GM19023 (cell line): Measurements from ENCODE around the gene PHACTR2.
"Not testable (repeated sequence)": the region's sequence is repeated elsewhere in the genome, so short reads cannot be mapped to it uniquely, and the experiment has no call there.

ENCODE experiments used
- ATAC-seq: cut with Tn5 transposase; IDR thresholded peaks from one replicate; pipeline ENCODE4 v1.9.1; 2021; ENCODE audit warnings: mild to moderate bottlenecking, moderate library complexity; ENCODE audit not compliant: unreplicated experiment

The PHACTR2 gene

GRCh38 chr6:143738072-143738690 is 60.4 kb downstream of the PHACTR2 start:
- not testable (repeated sequence) for ATAC-seq

- ATAC-seq = no peak
Observed at GRCh38 chr6:143739341-143739851, 61.6 kb downstream of the PHACTR2 start.

GRCh38 chr6:143740213-143740612 is 62.4 kb downstream of the PHACTR2 start:
- no peak for ATAC-seq

- ATAC-seq = no peak
Observed at GRCh38 chr6:143741480-143741879, 63.7 kb downstream of the PHACTR2 start.

GRCh38 chr6:143742070-143742954 is 64.5 kb downstream of the PHACTR2 start:
- no peak for ATAC-seq

GRCh38 chr6:143742955-143743255 is 65.1 kb downstream of the PHACTR2 start:
- ATAC-seq = no peak

GRCh38 chr6:143743301-143744166 is 65.8 kb downstream of the PHACTR2 start:
- no peak for ATAC-seq

DNA sequence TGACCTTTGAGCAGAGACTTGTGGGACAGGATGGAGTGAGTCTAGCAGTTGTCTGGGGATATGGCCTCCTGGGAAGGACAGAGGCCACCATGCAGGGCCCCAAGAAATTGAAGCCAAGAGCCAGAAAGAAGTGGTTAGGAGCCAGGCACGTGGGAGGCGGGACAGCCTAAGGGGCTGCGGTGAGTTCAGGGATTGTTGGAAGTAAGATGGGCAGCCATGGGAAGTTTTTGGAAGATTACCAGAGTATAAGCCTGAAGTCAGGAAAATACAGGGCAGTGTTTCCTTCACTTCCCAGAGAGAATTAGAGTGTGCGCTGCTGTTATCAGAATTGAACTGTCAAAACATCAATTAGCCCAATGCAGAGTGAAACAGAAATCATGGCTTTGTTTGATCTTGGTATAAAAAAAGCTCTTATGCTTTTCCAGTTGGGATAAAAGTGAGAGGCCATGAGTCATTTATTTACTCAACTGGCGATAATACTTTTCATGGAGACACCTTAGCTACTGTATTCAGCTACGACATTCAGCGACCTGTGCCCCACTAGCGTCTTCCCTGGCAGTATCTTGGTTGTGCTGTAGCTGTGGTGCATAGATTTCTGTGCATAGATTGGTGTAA is 66.9 kb downstream of the PHACTR2 start:
- no peak for ATAC-seq

GRCh38 chr6:143745166-143746133 is 67.7 kb downstream of the PHACTR2 start:
- ATAC-seq = no peak

DNA sequence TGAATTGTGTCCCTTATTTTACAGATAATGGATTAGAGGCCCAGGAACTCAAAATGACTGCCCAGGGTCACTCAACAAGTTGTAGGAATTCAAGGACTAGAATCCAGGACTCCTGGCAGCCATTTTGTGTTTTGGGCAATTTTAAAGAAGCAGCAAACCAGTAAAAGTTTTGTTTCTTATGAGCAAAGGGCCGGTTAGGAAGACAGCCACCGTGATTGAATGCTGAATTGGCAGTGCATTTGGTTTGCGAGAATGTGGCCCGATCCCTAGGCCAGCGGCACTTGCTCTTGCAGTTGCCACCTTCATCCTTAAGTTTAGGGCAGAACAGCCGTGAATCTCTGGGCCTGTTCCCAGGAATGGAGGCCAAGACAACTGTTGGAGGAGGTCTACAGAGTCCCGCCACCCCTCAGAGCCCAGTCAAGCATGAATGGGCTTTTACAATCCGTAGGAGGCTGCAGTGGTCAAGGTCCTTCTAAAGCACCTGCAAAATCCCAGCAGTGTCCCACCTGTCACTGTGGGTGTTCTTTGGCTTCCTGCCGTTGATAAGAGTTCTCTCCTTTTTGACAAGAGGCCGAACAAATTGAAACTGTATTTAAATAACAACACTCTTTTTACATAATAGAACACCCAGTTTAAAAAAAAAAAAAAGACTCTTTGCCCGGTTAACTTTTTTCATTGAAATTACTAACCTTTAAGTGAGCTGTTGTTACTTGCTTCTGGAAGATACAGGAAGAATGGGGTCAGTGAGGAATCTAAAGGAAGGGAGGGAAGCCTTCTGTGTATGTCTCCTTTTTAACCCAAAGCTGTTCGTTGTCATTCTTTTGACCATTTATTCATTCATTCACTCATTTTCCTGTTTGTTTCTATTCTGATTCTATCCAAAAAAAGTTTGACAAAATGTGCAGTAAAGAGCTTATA is 68.7 kb downstream of the PHACTR2 start:
- ATAC-seq = no peak

DNA sequence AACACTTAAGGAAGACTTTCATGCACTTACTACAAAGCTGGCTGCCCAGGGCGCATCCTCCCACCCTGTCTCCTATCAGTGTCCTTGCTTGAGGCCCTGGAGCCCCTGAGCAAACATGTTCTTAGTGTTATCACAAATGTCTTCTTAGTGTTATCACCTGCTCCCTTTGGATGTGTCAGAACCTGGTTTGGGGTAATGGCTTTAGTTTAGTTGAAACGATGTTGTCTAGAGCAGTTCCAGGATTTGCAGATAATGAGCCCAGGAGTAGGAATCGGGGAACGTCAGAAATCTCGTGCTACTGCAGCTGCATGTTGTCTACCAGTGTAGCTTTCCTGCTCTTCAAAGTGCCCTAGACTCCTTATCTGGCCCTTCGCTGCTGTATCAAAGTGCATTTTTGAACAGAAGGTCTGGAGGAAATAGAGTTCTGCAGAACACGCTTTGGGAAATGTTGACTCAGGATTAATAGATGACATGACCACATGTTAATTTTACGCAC is 69.6 kb downstream of the PHACTR2 start:
- ATAC-seq = no peak

DNA sequence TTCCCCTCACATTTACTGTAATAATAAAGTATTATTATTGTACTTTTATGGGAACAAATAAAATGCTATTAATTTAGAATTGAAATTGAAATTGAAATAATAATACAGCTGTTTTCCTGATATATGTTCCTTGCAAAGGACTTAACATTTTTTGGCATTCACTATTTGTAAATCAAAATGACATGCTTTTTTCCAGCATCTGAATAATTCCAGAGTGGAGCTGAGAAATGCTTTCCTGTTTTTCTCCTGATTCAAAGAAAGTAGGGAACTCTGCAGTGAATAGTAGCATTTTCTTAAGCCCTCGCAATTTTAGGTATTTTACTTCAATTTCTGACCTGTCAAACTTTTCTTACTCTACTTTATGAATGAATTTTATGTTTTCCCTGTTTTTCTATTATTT is 72.1 kb downstream of the PHACTR2 start:
- no peak for ATAC-seq

DNA sequence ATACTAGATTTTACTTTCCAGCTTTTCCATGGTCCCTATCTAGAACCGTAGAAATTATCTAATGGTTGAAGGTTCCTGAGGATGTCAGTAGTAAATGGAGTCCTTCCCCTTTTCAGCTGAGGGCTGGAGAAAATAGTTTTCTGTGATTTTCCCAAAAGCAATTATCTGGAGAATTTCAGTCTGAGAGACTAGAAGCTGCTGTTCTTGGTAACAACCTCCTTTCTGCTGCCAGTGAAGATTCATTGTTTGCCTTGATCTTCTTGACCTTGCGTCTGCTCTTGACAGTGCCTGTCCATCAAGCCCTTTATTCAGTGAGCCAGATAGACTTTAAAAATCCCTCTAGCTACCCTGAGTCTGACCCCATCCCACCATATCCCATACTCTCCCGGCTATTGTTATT is 73.1 kb downstream of the PHACTR2 start:
- no peak for ATAC-seq

GRCh38 chr6:143752459-143752858 is 74.7 kb downstream of the PHACTR2 start:
- no peak for ATAC-seq

GRCh38 chr6:143753678-143754077 is 75.9 kb downstream of the PHACTR2 start:
- no peak for ATAC-seq

GRCh38 chr6:143754204-143754603 is 76.4 kb downstream of the PHACTR2 start:
- ATAC-seq = no peak

- no peak for ATAC-seq
Observed at GRCh38 chr6:143755301-143755744, 77.6 kb downstream of the PHACTR2 start.

DNA sequence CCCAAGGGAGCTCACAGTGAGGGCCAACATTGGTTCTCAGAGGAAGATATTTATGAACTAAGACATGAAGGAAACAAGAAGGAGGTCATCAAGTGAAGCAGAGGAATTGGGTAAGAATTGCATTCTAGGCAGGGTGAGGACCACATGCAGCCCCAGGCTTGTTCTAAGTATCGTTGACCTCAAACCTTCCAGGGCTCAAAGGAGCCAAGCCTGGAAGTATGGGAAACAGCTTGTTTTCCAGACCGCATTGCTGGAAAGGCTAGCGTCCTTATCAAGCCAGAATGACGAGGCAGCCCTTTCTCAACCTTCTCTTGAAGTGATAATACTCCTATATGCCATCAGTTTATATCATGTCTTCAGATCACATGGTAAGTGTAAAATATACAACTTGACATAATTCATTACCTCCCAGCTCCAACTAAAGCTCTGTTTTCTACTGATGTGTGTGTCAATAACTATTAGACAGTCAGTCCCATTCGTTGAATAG is 79.6 kb downstream of the PHACTR2 start:
- no peak for ATAC-seq
